ENCODE data around the gene CRYGB. TPM values are rescaled to one million over a fixed set of nuclear protein-coding genes. Genes with fewer than 3 reads are reported as not detected.
A peak's percentile ranks its signal among the peaks of the same experiment; 100 is the strongest.

The CRYGB gene
- total and polyA plus RNA-seq, 7 experiments from 2014 or later, result not detected

DNA sequence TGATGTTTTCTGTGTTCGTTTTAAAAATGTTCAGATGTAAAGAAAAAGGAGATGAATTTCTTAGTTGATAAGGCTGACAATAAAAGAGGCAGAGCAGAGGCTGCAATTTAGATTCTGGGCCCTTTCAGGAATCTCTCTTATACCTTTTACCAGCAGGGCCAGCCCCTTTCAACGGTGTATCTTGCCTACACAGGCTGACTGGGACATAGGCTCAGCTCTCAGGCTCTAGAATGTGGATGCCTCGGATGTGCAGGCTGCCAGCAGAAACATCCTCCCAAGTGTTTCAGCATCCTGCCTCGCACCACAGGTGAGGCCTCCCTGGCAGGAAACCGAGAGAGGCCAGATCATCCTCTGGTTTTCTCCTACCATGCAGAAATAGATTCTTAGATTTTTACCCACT, 40.5 kb upstream of the CRYGB start:
- Mint-ChIP-seq H3K9me3 (no peaks in the 10 kb centered on the region), H3K4me1 (peaks cover 0 to 2% (median 0%) of the 10 kb centered on the region in 7 donors), H3K27ac (no peak overlapping the region), H3K27me3 (peaks cover 5 to 31% (median 19%) of the 10 kb centered on the region in 5 donors), H3K36me3 (no peaks in the 10 kb centered on the region), H3K4me3 (no peak overlapping the region)
- ChIA-PET POLR2A (no interaction called here), CTCF (no interaction called here)
- H3K36me3 ChIP-seq (ENCODE audit: control insufficient read depth in 2 of 3, insufficient read depth in 3 of 3, low read length in 3 of 3), result no peaks in the 10 kb centered on the region
- intact Hi-C loops (cut with micrococcal nuclease), result no loop called here
- DNase-seq, result no peak
- H3K27me3 ChIP-seq (ENCODE audit: control insufficient read depth in 2 of 2, insufficient read depth in 2 of 2, low read length in 2 of 2), result no peaks in the 10 kb centered on the region
- ATAC-seq, result no peak
- no peaks in the 10 kb centered on the region for H3K9me3 ChIP-seq (ENCODE audit: control insufficient read depth in 2 of 3, low read length in 3 of 3)
- no peak overlapping the region for H3K27ac ChIP-seq (ENCODE audit: low read depth, low read length)
- H3K4me3 ChIP-seq (ENCODE audit: low read length), result no peak overlapping the region
- H3K4me1 ChIP-seq (ENCODE audit: control insufficient read depth in 2 of 2, insufficient read depth in 2 of 2, low read length in 2 of 2), result no peaks in the 10 kb centered on the region

DNA sequence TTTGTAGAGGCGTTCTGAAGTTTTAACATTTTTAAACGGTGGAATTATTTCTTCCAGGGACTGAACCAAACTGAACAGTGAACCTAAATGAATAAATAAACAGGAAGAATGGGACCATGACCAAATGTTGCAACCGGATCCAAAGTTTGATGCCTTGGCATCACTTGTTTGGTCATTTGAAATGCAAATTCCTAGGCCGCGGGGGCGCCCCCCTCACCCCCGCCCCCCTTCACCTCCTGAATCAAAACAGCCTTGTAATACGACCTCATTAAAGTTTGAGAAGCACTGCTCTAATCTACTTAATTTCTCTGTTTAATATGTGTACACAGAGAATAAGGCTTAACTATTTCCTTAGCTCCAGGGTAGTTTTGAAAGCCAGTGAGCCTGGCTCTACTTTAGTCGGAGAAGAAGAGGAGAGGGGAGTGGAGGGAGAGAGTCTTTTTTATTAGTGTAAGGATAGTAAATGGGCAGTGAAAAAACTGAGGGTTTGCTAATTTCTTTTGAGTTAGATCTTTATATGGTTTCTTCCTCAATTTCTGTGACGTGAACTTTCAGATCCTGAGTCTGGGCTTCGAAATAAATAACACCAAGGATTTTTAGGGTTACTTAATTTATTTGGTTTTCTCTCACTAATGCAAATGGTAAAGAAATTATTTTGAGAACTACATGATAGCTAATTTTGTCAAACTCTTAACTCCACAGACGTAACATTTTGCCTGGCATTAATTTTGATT, 38.2 kb upstream of the CRYGB start:
- no peaks in the 10 kb centered on the region for H3K36me3 ChIP-seq (ENCODE audit: control insufficient read depth in 2 of 3, insufficient read depth in 3 of 3, low read length in 3 of 3)
- H3K9me3 Mint-ChIP-seq, result peaks cover 0 to 2% (median 0%) of the 10 kb centered on the region in 11 donors
- H3K27ac Mint-ChIP-seq, result no peak overlapping the region
- H3K9me3 ChIP-seq (ENCODE audit: control insufficient read depth in 2 of 3, low read length in 3 of 3), result no peaks in the 10 kb centered on the region
- POLR2A ChIA-PET, result no interaction called here
- H3K27ac ChIP-seq (ENCODE audit: low read depth, low read length), result no peak overlapping the region
- intact Hi-C loops (cut with micrococcal nuclease), result no loop called here
- ATAC-seq (no peak), DNase-seq (no peak)
- H3K36me3 Mint-ChIP-seq, result no peaks in the 10 kb centered on the region
- H3K4me1 ChIP-seq (ENCODE audit: control insufficient read depth in 2 of 2, insufficient read depth in 2 of 2, low read length in 2 of 2), result no peaks in the 10 kb centered on the region
- H3K27me3 ChIP-seq (ENCODE audit: control insufficient read depth in 2 of 2, insufficient read depth in 2 of 2, low read length in 2 of 2), result no peaks in the 10 kb centered on the region
- H3K4me3 Mint-ChIP-seq, result no peak overlapping the region
- peaks cover 0 to 2% (median 0%) of the 10 kb centered on the region in 7 donors for H3K4me1 Mint-ChIP-seq
- peaks cover 5 to 31% (median 17%) of the 10 kb centered on the region in 5 donors for H3K27me3 Mint-ChIP-seq
- CTCF ChIA-PET, result interaction anchor here (0.7 kb wide), 1 partner anchor 9 kb away, joined by 3 read pairs; no protein-coding TSS in a partner anchor
- no peak overlapping the region for H3K4me3 ChIP-seq (ENCODE audit: low read length)

DNA sequence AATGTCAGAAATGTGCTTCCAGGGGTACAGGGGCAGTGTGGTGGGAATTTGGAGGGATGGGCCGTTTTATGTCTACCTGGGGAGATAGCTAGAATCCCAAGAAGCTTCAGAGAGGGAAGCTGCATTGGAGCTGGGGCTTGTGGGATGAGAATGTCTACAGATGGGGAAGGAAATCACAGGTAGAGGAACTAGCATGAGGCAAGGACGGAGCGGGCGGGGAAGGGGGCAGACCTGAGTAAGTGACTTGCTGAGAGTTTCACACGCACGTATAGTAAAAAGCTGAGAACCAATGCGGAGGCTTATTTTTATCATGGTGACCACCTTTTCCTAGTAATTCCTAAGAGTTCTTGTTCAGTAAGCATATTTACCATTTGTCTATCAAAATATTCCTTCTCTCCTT, 37.6 kb upstream of the CRYGB start:
- Histone ChIP-seq H3K36me3 (ENCODE audit: control insufficient read depth in 2 of 3, insufficient read depth in 3 of 3, low read length in 3 of 3) (no peaks in the 10 kb centered on the region), H3K27me3 (ENCODE audit: control insufficient read depth in 2 of 2, insufficient read depth in 2 of 2, low read length in 2 of 2) (no peaks in the 10 kb centered on the region), H3K4me1 (ENCODE audit: control insufficient read depth in 2 of 2, insufficient read depth in 2 of 2, low read length in 2 of 2) (no peaks in the 10 kb centered on the region), H3K27ac (ENCODE audit: low read depth, low read length) (no peak overlapping the region), H3K9me3 (ENCODE audit: control insufficient read depth in 2 of 3, low read length in 3 of 3) (no peaks in the 10 kb centered on the region), H3K4me3 (ENCODE audit: low read length) (no peak overlapping the region)
- H3K9me3 Mint-ChIP-seq, result peaks cover 0 to 2% (median 0%) of the 10 kb centered on the region in 11 donors
- H3K4me3 Mint-ChIP-seq, result no peak overlapping the region
- ATAC-seq (no peak), DNase-seq (no peak)
- intact Hi-C loops (cut with micrococcal nuclease), result no loop called here
- H3K27ac Mint-ChIP-seq, result peak overlapping the region in 1 of 9 donors; percentile 57
- POLR2A ChIA-PET, result no interaction called here
- peaks cover 5 to 31% (median 17%) of the 10 kb centered on the region in 5 donors for H3K27me3 Mint-ChIP-seq
- H3K36me3 Mint-ChIP-seq, result no peaks in the 10 kb centered on the region
- H3K4me1 Mint-ChIP-seq, result peaks cover 0 to under 1% (median 0%) of the 10 kb centered on the region in 7 donors
- CTCF ChIA-PET, result interaction anchor here (0.7 kb wide), 1 partner anchor 8 kb away, joined by 3 read pairs; no protein-coding TSS in a partner anchor

DNA sequence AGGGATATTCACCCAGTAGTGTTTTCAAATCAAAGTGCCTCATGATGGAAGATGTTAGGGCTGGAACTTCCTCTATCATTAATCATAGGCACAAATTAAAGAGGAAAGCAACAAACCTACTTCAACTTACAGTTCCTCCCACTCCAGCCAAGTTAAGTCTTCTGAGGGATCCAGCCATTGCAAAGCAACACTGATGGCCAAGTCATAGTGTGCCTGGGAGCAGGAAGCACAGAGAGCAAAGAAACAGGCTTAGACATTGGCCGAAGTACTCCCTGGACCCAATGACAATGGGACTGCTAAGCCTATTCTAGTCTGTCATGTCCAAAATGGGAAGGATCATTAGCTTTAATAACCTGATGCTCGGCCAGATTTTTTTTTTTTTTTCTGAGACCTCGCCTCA, 36.9 kb upstream of the CRYGB start:
- Histone ChIP-seq H3K4me3 (ENCODE audit: low read length) (no peak overlapping the region), H3K27ac (ENCODE audit: low read depth, low read length) (no peak overlapping the region), H3K36me3 (ENCODE audit: control insufficient read depth in 2 of 3, insufficient read depth in 3 of 3, low read length in 3 of 3) (no peaks in the 10 kb centered on the region), H3K9me3 (ENCODE audit: control insufficient read depth in 2 of 3, low read length in 3 of 3) (no peaks in the 10 kb centered on the region), H3K27me3 (ENCODE audit: control insufficient read depth in 2 of 2, insufficient read depth in 2 of 2, low read length in 2 of 2) (no peaks in the 10 kb centered on the region), H3K4me1 (ENCODE audit: control insufficient read depth in 2 of 2, insufficient read depth in 2 of 2, low read length in 2 of 2) (no peaks in the 10 kb centered on the region)
- ChIA-PET POLR2A (no interaction called here), CTCF (no interaction called here)
- intact Hi-C loops (cut with micrococcal nuclease), result no loop called here
- Mint-ChIP-seq H3K36me3 (no peaks in the 10 kb centered on the region), H3K9me3 (peaks cover 0 to 2% (median 0%) of the 10 kb centered on the region in 11 donors), H3K4me3 (no peak overlapping the region), H3K27ac (no peak overlapping the region), H3K4me1 (no peaks in the 10 kb centered on the region), H3K27me3 (peaks cover 5 to 31% (median 17%) of the 10 kb centered on the region in 5 donors)
- DNase-seq (no peak), ATAC-seq (no peak)

DNA sequence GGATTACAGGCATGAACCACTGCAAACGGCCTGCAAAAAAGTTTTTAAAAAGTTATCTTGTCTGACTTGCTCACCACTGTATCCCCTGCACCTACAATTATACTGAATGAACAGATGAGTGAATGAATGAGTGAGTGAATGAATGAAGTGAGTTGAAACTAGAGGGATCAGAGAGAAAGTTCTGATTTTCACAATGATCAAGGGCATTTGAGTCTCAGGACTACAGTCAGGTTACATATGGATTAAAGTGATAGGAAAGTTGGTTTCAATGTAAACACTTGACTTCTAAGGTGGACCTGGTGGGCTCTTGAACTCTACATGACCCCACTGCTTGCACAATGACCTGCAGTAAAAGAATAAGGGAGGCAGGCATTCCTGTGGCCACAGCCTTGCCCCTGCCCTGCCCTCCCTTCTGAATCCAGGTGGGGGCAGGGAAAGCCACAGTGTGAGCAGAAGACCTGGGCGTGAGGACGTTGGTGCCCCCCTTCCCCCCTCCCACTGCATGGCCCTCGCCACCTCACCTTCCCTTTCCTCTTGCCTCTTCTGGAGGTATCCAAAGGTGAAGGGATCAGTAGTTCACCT, 33.2 kb upstream of the CRYGB start:
- peaks cover 0 to 2% (median 0%) of the 10 kb centered on the region in 11 donors for H3K9me3 Mint-ChIP-seq
- ATAC-seq (no peak), DNase-seq (no peak)
- Histone ChIP-seq H3K9me3 (ENCODE audit: control insufficient read depth in 2 of 3, low read length in 3 of 3) (no peaks in the 10 kb centered on the region), H3K4me3 (ENCODE audit: low read length) (no peak overlapping the region), H3K4me1 (ENCODE audit: control insufficient read depth in 2 of 2, insufficient read depth in 2 of 2, low read length in 2 of 2) (no peaks in the 10 kb centered on the region), H3K27me3 (ENCODE audit: control insufficient read depth in 2 of 2, insufficient read depth in 2 of 2, low read length in 2 of 2) (no peaks in the 10 kb centered on the region), H3K27ac (ENCODE audit: low read depth, low read length) (no peak overlapping the region), H3K36me3 (ENCODE audit: control insufficient read depth in 2 of 3, insufficient read depth in 3 of 3, low read length in 3 of 3) (no peaks in the 10 kb centered on the region)
- H3K4me1 Mint-ChIP-seq, result peaks cover 0 to 6% (median 4%) of the 10 kb centered on the region in 7 donors
- H3K27ac Mint-ChIP-seq, result no peak overlapping the region
- intact Hi-C loops (cut with micrococcal nuclease), result loop anchor here (5.0 to 10.0 kb wide), 2 partner anchors 88 to 176 kb away; partner anchors contain the start of gene PIKFYVE (in 1 of the 2)
- no peaks in the 10 kb centered on the region for H3K36me3 Mint-ChIP-seq
- peaks cover 7 to 21% (median 14%) of the 10 kb centered on the region in 5 donors for H3K27me3 Mint-ChIP-seq
- ChIA-PET POLR2A (no interaction called here), CTCF (no interaction called here)
- H3K4me3 Mint-ChIP-seq, result no peak overlapping the region

DNA sequence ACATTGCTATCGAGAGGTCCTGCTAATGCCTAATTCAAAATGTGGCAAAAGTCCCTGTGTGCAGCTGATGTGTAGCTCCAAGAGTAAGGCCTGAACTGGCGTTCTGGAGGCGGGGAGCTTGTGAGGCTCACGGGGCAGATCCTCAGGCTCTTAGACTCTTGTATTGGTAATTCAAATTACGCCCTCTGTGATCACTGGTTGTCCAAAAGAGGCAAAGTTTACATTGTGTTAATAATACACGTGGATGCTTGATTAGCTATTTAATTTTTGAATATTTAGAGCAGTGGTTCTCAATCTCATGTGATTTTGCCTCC, 29.8 kb upstream of the CRYGB start:
- Histone ChIP-seq H3K27ac (ENCODE audit: low read depth, low read length) (no peak overlapping the region), H3K9me3 (ENCODE audit: control insufficient read depth in 2 of 3, low read length in 3 of 3) (no peaks in the 10 kb centered on the region), H3K27me3 (ENCODE audit: control insufficient read depth in 2 of 2, insufficient read depth in 2 of 2, low read length in 2 of 2) (no peaks in the 10 kb centered on the region), H3K36me3 (ENCODE audit: control insufficient read depth in 2 of 3, insufficient read depth in 3 of 3, low read length in 3 of 3) (no peaks in the 10 kb centered on the region), H3K4me3 (ENCODE audit: low read length) (no peak overlapping the region), H3K4me1 (ENCODE audit: control insufficient read depth in 2 of 2, insufficient read depth in 2 of 2, low read length in 2 of 2) (no peaks in the 10 kb centered on the region)
- intact Hi-C loops (cut with micrococcal nuclease), result loop anchor here (1.0 to 10.0 kb wide), 5 partner anchors 79 to 1785 kb away; partner anchors contain the start of gene PIKFYVE (in 2 of the 2)
- peaks cover 0 to 6% (median 4%) of the 10 kb centered on the region in 7 donors for H3K4me1 Mint-ChIP-seq
- CTCF ChIA-PET, result interaction anchor here (0.5 to 1.9 kb wide), 8 partner anchors 8 to 1775 kb away, joined by 3 to 6 read pairs (median 3); no protein-coding TSS in a partner anchor
- POLR2A ChIA-PET, result interaction anchor here (0.6 kb wide), 1 partner anchor 79 kb away, joined by 3 read pairs; no protein-coding TSS in a partner anchor
- H3K27ac Mint-ChIP-seq, result no peak overlapping the region
- H3K36me3 Mint-ChIP-seq, result no peaks in the 10 kb centered on the region
- ATAC-seq (no peak), DNase-seq (no peak)
- H3K9me3 Mint-ChIP-seq, result peaks cover 0 to 2% (median 0%) of the 10 kb centered on the region in 11 donors
- H3K27me3 Mint-ChIP-seq, result peaks cover 2 to 20% (median 10%) of the 10 kb centered on the region in 5 donors
- H3K4me3 Mint-ChIP-seq, result peak overlapping the region in 1 of 10 donors; percentile 12
